Sigmoid colon (tissue), 7 donors: ENCODE data around the gene ZNF547. TPM values are rescaled to one million over a fixed set of nuclear protein-coding genes. Genes with fewer than 3 reads are reported as not detected.

Source experiments
- DNase-seq: peaks from one replicate; pipeline ENCODE4 v3.0.0-alpha.2; 2019
- H3K27ac ChIP-seq, 4 donors: fragments of 200-600 bp; sonication (generic); one replicate each; pipeline ENCODE4 v1.5.1; 2016 to 2019; ENCODE audit warnings: mild to moderate bottlenecking in 1 of 4
- H3K27me3 ChIP-seq, 3 donors: fragments of 200-600 bp; sonication (generic); one replicate each; pipeline ENCODE4 v1.5.1; 2019; ENCODE audit warnings: mild to moderate bottlenecking in 1 of 3
- H3K36me3 ChIP-seq, 4 donors: fragments of 200-600 bp; sonication (generic); one replicate each; pipeline ENCODE4 v1.5.1; 2016 to 2019
- H3K4me1 ChIP-seq, 4 donors: fragments of 200-600 bp; sonication (generic); one replicate each; pipeline ENCODE4 v1.5.1; 2017 to 2019
- H3K4me3 ChIP-seq, 4 donors: fragments of 200-600 bp; sonication (generic); one replicate each; pipeline ENCODE4 v1.5.1; 2017 to 2019; ENCODE audit warnings: mild to moderate bottlenecking in 2 of 4, moderate library complexity in 1 of 4
- H3K9me3 ChIP-seq, 4 donors: fragments of 200-600 bp in 3 of 4; sonication (generic) in 3 of 4; one replicate each; pipeline versions ENCODE4 v1.5.1 to v1.6.1; 2013 to 2019
- EP300 ChIP-seq, 4 donors: sonication (generic); formaldehyde crosslinking; IDR thresholded peaks; one replicate each; pipeline ENCODE4 v1.6.1; 2017; ENCODE audit warnings: antibody characterized with exemption in 4 of 4
- POLR2A ChIP-seq, 2 donors: fragments of 450-650 bp; IDR thresholded peaks; one replicate each; pipeline ENCODE4 v1.6.1; 2016; ENCODE audit warnings: antibody characterized with exemption in 2 of 2, mild to moderate bottlenecking in 2 of 2, moderate library complexity in 2 of 2
- POLR2AphosphoS5 ChIP-seq, 4 donors: sonication (generic); formaldehyde crosslinking; IDR thresholded peaks; one replicate each; pipeline ENCODE4 v1.6.1; 2017; ENCODE audit warnings: antibody characterized with exemption in 4 of 4
- WGBS, 2 donors: extraction: QIAGEN DNeasy Blood & Tissue Kit; methylation state at CpG; one replicate each; pipeline ENCODE4 v1.1.7; 2013; 5-methylcytosine and 5-hydroxymethylcytosine counted together
- intact Hi-C: fragments of 100-400 bp; cut with DNase I; formaldehyde crosslinking; loops from one replicate; pipeline ENCODE4 v1.15.1; 2023
- polyA plus RNA-seq, 3 donors: library from polyadenylated mRNA; stranded (reverse); fragments of 200-250 nt; gene quantifications; one replicate each; pipeline ENCODE4 v1.2.3, GENCODE V29; 2013
- total RNA-seq, 4 donors: library from RNA; depleted of rRNA; stranded (reverse); fragments of >200 nt; gene quantifications; one replicate each; pipeline ENCODE4 v1.1.0, GENCODE V29; 2016
- TF ChIP-seq, protein P1 (sequence below), 4 experiments: fragments of 450-650 bp in 3 of 4; fragments of 200-600 bp in 1 of 4; IDR thresholded peaks; one replicate each; pipeline ENCODE4 v1.5.1; 2016 to 2019; ENCODE audit warnings: antibody characterized with exemption in 4 of 4, mild to moderate bottlenecking in 3 of 4, moderate library complexity in 2 of 4
- donor health status: healthy with polysubstance abuse.
- donor health status: Bipolar disorder and iron deficiency.
- donor health status: healthy.

Gene ZNF547
- total and polyA plus RNA-seq, 7 donors: 0.83 to 3.6 (median 2.2) TPM; not detected in 2

GRCh38 chr19:57380923-57381322, 17.6 kb downstream of the ZNF547 start:
- Histone ChIP-seq H3K4me1 (peaks cover 0 to 5% (median 0%) of the 10 kb centered on the region in 4 donors), H3K27me3 (no peaks in the 10 kb centered on the region), H3K9me3 (peaks cover 10 to 23% (median 14%) of the 10 kb centered on the region in 4 donors), H3K4me3 (no peak overlapping the region), H3K27ac (no peak overlapping the region), H3K36me3 (peaks cover 0 to 29% (median 22%) of the 10 kb centered on the region in 4 donors)
- no peak for DNase-seq
- TF ChIP-seq EP300 (IDR thresholded peaks at IDR 0.05): no peak
- no peak for TF ChIP-seq POLR2AphosphoS5 (IDR thresholded peaks at IDR 0.05)
- TF ChIP-seq POLR2A (IDR thresholded peaks at IDR 0.05): no peak
- TF ChIP-seq, protein P1, sequence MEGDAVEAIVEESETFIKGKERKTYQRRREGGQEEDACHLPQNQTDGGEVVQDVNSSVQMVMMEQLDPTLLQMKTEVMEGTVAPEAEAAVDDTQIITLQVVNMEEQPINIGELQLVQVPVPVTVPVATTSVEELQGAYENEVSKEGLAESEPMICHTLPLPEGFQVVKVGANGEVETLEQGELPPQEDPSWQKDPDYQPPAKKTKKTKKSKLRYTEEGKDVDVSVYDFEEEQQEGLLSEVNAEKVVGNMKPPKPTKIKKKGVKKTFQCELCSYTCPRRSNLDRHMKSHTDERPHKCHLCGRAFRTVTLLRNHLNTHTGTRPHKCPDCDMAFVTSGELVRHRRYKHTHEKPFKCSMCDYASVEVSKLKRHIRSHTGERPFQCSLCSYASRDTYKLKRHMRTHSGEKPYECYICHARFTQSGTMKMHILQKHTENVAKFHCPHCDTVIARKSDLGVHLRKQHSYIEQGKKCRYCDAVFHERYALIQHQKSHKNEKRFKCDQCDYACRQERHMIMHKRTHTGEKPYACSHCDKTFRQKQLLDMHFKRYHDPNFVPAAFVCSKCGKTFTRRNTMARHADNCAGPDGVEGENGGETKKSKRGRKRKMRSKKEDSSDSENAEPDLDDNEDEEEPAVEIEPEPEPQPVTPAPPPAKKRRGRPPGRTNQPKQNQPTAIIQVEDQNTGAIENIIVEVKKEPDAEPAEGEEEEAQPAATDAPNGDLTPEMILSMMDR (IDR thresholded peaks at IDR 0.05): no peak
- intact Hi-C loops: no loop called here

DNA sequence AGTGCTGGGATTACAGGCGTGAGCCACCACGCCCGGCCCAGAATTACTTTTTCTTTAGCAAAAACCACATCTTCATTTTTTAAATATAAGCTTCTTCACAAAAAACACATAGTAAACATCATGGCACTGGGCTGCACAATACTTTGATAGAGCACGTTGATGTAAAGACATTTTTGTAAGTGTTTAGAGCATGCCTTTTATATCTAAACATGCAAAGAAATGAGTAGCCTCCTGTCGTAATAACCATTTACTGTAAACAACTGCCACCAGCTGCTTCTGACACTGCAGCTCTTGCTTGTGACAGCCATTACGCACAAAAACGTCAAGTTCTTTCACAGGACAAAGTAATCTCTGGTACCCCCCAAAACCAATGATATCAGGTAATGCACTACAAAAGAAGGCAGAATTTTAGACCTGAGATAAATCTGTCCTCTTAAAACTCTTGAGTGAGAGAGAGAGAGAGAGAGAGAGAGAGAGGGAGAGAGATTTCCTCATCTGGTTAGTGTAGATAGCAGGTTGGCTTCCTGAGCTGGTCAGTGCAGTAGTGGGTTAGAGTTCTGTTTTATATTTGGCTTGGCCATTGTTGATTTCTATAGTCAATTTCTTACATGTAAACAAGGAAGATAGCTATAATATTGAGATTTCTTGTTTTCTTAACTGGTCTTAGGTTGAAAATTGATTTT, 19.6 kb downstream of the ZNF547 start:
- no peak for TF ChIP-seq EP300 (IDR thresholded peaks at IDR 0.05)
- no peak for TF ChIP-seq POLR2A (IDR thresholded peaks at IDR 0.05)
- TF ChIP-seq, protein P1 (IDR thresholded peaks at IDR 0.05): no peak
- TF ChIP-seq POLR2AphosphoS5 (IDR thresholded peaks at IDR 0.05): no peak
- Histone ChIP-seq H3K27me3 (no peaks in the 10 kb centered on the region), H3K27ac (no peak overlapping the region), H3K4me1 (peaks cover 0 to 5% (median 0%) of the 10 kb centered on the region in 4 donors), H3K36me3 (peaks cover 0 to 9% (median 3%) of the 10 kb centered on the region in 4 donors), H3K4me3 (no peak overlapping the region), H3K9me3 (peaks cover 3 to 11% (median 4%) of the 10 kb centered on the region in 4 donors)
- no peak for DNase-seq
- intact Hi-C loops: no loop called here
- WGBS, 2 donors: 82% methylated on average over 7 of the region's 7 CpGs

DNA sequence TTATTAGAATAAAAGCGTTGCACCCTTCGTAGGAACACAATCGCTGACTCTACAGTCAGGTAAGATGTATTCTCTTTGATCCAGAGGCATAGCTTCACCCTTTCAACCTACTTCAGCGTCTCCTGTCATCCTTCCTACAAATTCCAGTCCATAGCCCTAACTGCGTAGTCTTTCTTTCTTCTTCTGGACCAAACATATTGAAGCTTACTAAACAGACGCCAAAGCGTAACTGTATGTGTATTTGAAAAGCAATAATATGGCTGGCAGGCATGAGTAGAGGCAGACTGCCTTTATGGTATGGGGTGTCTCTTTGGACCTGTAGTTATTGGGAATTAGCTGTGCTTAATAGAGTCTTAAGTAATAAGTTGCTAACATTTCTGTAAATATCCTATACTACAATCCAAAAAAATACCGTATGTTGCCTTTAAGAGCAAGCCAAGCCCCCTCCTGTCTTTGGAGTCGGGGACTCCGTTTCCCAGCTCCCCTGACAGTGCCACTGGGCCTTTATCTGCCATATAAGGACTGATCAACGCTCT, 25.9 kb downstream of the ZNF547 start:
- Histone ChIP-seq H3K36me3 (peaks cover 0 to 19% (median 9%) of the 10 kb centered on the region in 4 donors), H3K9me3 (no peaks in the 10 kb centered on the region), H3K27me3 (no peaks in the 10 kb centered on the region), H3K4me3 (peak overlapping the region; percentile 67 to 91 (median 82)), H3K4me1 (peaks cover 4 to 26% (median 14%) of the 10 kb centered on the region in 4 donors), H3K27ac (peak overlapping the region; percentile 89 to 95 (median 92))
- no peak for DNase-seq
- 59 to 60% methylated on average over 11 of the region's 11 CpGs for WGBS, 2 donors
- intact Hi-C loops: loop anchor here (1.0 kb wide), 1 partner anchor 26 kb away; the partner anchor contains the start of genes TRAPPC2B and ZNF547
- TF ChIP-seq EP300 (IDR thresholded peaks at IDR 0.05) (no peak), POLR2AphosphoS5 (IDR thresholded peaks at IDR 0.05) (no peak), POLR2A (IDR thresholded peaks at IDR 0.05) (no peak)
- TF ChIP-seq, protein P1 (IDR thresholded peaks at IDR 0.05): no peak

DNA sequence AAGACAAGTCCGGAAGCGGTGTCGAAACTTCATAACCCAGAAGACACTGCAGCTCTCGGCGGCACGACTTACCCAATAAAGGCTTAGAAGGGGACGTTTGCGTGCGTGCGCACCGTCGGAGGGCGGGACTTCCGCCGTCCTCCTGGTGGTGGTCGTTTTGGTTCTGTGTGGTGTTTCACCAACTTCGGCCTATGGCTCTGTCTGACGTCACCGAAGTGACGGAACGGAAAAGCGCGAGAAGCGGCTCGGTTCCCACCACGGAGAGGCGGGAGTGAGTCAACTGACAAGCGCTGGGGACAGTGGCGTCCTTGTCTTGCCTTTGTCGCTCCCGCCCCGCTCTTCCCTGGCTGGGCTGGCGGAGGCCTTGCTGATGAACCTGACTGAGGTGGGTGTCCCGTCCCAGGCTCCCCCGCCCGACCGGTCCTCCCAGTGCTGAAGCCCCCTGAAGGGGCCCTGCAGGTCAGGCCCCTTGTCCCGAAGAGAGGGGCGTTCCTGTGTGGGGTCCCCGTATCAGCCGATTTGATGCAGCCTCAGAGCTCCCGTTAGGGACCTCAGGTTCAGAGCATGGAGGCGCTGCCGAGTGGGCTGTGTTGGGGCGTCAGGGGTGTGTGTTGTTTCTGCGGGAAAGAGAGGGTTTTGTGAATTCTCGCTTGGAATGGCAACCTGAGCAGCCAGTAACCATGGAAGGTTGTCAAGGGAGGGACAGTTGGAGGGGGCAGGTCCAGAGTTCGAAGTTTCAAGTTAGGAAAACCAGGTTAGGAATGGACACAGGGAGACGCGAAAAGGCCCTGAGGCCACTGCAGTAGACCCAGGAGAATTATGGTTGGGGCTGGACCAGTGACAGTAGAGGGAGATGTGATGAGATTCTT, 26.6 kb downstream of the ZNF547 start, which contains the start of gene ZNF548:
ZNF548 (plus strand) TSS at position 125 of the 869 bp plus-strand sequence; CDS start at position 371, 246 bp downstream.
- peak; percentile 98 for DNase-seq
- Histone ChIP-seq H3K27ac (peak within 1 kb of the TSS; percentile 89 to 95 (median 92)), H3K9me3 (peaks cover 0 to 3% (median 0%) of the 10 kb centered on the region in 4 donors), H3K4me3 (peak within 1 kb of the TSS; percentile 67 to 91 (median 82)), H3K27me3 (no peaks in the 10 kb centered on the region), H3K4me1 (peaks cover 4 to 26% (median 14%) of the 10 kb centered on the region in 4 donors), H3K36me3 (peaks cover 0 to 24% (median 11%) of the 10 kb centered on the region in 4 donors)
- TF ChIP-seq POLR2A (IDR thresholded peaks at IDR 0.05) (peak; percentile 57 to 74), POLR2AphosphoS5 (IDR thresholded peaks at IDR 0.05) (peak; percentile 92 to 97 (median 94)), EP300 (IDR thresholded peaks at IDR 0.05) (peak in 1 of 4 donors; percentile 87)
- TF ChIP-seq, protein P1 (IDR thresholded peaks at IDR 0.05): peak; percentile 12 to 42 (median 26)
- 1% methylated on average over 50 of the region's 50 CpGs for WGBS, 2 donors
- intact Hi-C loops: loop anchor here (1.0 kb wide), 1 partner anchor 27 kb away; the partner anchor contains the start of genes TRAPPC2B and ZNF547
